ENCODE data around the gene THBS2. TPM values are rescaled to one million over a fixed set of nuclear protein-coding genes. Genes with fewer than 3 reads are reported as not detected.

The THBS2 gene
- total RNA-seq, 2 donors from 2014 or later, result 0.93 to 0.99 TPM

GRCh38 chr6:169225131-169225576, 28.5 kb downstream of the THBS2 start:
- Mint-ChIP-seq H3K27ac (no peak overlapping the region), H3K27me3 (ENCODE audit: insufficient read depth) (no peaks in the 10 kb centered on the region)
- WGBS, 2 experiments (ENCODE audit: insufficient coverage in 1 of 2, insufficient read length in 1 of 2), result 94 to 95% methylated on average over 17 to 23 of the region's 23 CpGs

GRCh38 chr6:169224716-169225115, 28.9 kb downstream of the THBS2 start:
- H3K4me1 Mint-ChIP-seq, result no peaks in the 10 kb centered on the region
- no peaks in the 10 kb centered on the region for H3K27me3 Mint-ChIP-seq (ENCODE audit: insufficient read depth)
- 94 to 100% methylated on average over 3 to 9 of the region's 9 CpGs for WGBS, 2 experiments (ENCODE audit: insufficient coverage in 1 of 2, insufficient read length in 1 of 2)
- Histone ChIP-seq H3K36me3 (ENCODE audit: control insufficient read depth, insufficient read depth, low read length) (no peaks in the 10 kb centered on the region), H3K4me1 (ENCODE audit: control insufficient read depth, insufficient read depth, low read length) (no peaks in the 10 kb centered on the region), H3K27ac (ENCODE audit: low read depth, low read length) (no peak overlapping the region), H3K9me3 (ENCODE audit: control insufficient read depth, low read length) (no peaks in the 10 kb centered on the region), H3K27me3 (ENCODE audit: control insufficient read depth, insufficient read depth, low read length, poor library complexity, severe bottlenecking) (no peaks in the 10 kb centered on the region), H3K9ac (ENCODE audit: extremely low read depth, low read length, poor library complexity, severe bottlenecking) (no peak overlapping the region), H3K4me3 (ENCODE audit: low read length) (no peak overlapping the region)
- peaks cover 4% of the 10 kb centered on the region for H3K36me3 Mint-ChIP-seq (ENCODE audit: low read depth)
- no peak for TF ChIP-seq CTCF (conservative IDR thresholded peaks at IDR 0.05)
- no peak overlapping the region for H3K27ac Mint-ChIP-seq
- DNase-seq, result no peak
- H3K9me3 Mint-ChIP-seq, result peaks cover 3% of the 10 kb centered on the region
- H3K4me3 Mint-ChIP-seq, result no peak overlapping the region

More at GRCh38 chr6:169225131-169225576, 28.5 kb downstream of the THBS2 start:
- TF ChIP-seq CTCF (conservative IDR thresholded peaks at IDR 0.05), result no peak
- Histone ChIP-seq H3K4me1 (ENCODE audit: control insufficient read depth, insufficient read depth, low read length) (no peaks in the 10 kb centered on the region), H3K36me3 (ENCODE audit: control insufficient read depth, insufficient read depth, low read length) (no peaks in the 10 kb centered on the region), H3K9ac (ENCODE audit: extremely low read depth, low read length, poor library complexity, severe bottlenecking) (no peak overlapping the region), H3K27me3 (ENCODE audit: control insufficient read depth, insufficient read depth, low read length, poor library complexity, severe bottlenecking) (no peaks in the 10 kb centered on the region), H3K9me3 (ENCODE audit: control insufficient read depth, low read length) (no peaks in the 10 kb centered on the region), H3K27ac (ENCODE audit: low read depth, low read length) (no peak overlapping the region), H3K4me3 (ENCODE audit: low read length) (no peak overlapping the region)
- Mint-ChIP-seq H3K4me1 (no peaks in the 10 kb centered on the region), H3K4me3 (no peak overlapping the region), H3K9me3 (peaks cover 3% of the 10 kb centered on the region), H3K36me3 (ENCODE audit: low read depth) (peaks cover 4% of the 10 kb centered on the region)
- no peak for DNase-seq

- Histone ChIP-seq H3K9ac (ENCODE audit: extremely low read depth, low read length, poor library complexity, severe bottlenecking) (no peak overlapping the region), H3K27ac (ENCODE audit: low read depth, low read length) (no peak overlapping the region), H3K27me3 (ENCODE audit: control insufficient read depth, insufficient read depth, low read length, poor library complexity, severe bottlenecking) (no peaks in the 10 kb centered on the region), H3K4me1 (ENCODE audit: control insufficient read depth, insufficient read depth, low read length) (no peaks in the 10 kb centered on the region), H3K4me3 (ENCODE audit: low read length) (no peak overlapping the region), H3K36me3 (ENCODE audit: control insufficient read depth, insufficient read depth, low read length) (no peaks in the 10 kb centered on the region), H3K9me3 (ENCODE audit: control insufficient read depth, low read length) (no peaks in the 10 kb centered on the region)
- no peak overlapping the region for H3K4me3 Mint-ChIP-seq
- no peak overlapping the region for H3K27ac Mint-ChIP-seq
- WGBS, 2 experiments (ENCODE audit: insufficient coverage in 1 of 2, insufficient read length in 1 of 2), result 80% methylated on average over 8 to 10 of the region's 10 CpGs
- no peak for DNase-seq
- H3K9me3 Mint-ChIP-seq, result peaks cover 3% of the 10 kb centered on the region
- H3K27me3 Mint-ChIP-seq (ENCODE audit: insufficient read depth), result no peaks in the 10 kb centered on the region
- no peaks in the 10 kb centered on the region for H3K4me1 Mint-ChIP-seq
- peaks cover 4% of the 10 kb centered on the region for H3K36me3 Mint-ChIP-seq (ENCODE audit: low read depth)
- TF ChIP-seq CTCF (conservative IDR thresholded peaks at IDR 0.05), result no peak
These were observed 29.4 kb downstream of the THBS2 start for GRCh38 chr6:169224185-169224695.
